A673 (cell line): ENCODE results near the gene AMBRA1. TPM values are rescaled to one million over a fixed set of nuclear protein-coding genes. Genes with fewer than 3 reads are reported as not detected.

Source experiments
- BruUV-seq: library from RNA; stranded (reverse); fragments of 400-500 nt; replicated peaks from 2 replicates; lab custom pipeline; 2021; lab: Mats Ljungman, UMichigan
- CTCF ChIA-PET: fragments of 300-600 bp; sonication (Branson Sonifier 250); formaldehyde crosslinking; loops from one replicate; lab custom pipeline; 2022; ENCODE audit warnings: antibody characterized with exemption; lab: Charles Lee
- POLR2A ChIA-PET: fragments of 300-600 bp; sonication (Branson Sonifier 250); formaldehyde crosslinking; loops from one replicate; lab custom pipeline; 2022; ENCODE audit warnings: antibody characterized with exemption; ENCODE audit not compliant: low non-redundant PET; lab: Charles Lee
- DNase-seq: peaks from one replicate; pipeline ENCODE4 v3.0.0-alpha.2; 2015; ENCODE audit warnings: low spot score
- H3K27ac ChIP-seq: fragments of 200-600 bp; sonication (generic); 2 replicates; pipeline ENCODE4 v1.5.1; 2016; ENCODE audit warnings: mixed run types, low read depth, mild to moderate bottlenecking, mixed read lengths, antibody characterized with exemption, low read length; ENCODE audit not compliant: poor library complexity, severe bottlenecking
- H3K27me3 ChIP-seq: fragments of 200-600 bp; sonication (generic); replicated peaks from 2 replicates; pipeline ENCODE4 v1.6.1; 2017; ENCODE audit warnings: mixed run types, low read depth, mild to moderate bottlenecking, mixed read lengths, antibody characterized with exemption, low read length; ENCODE audit not compliant: insufficient read depth, poor library complexity
- H3K36me3 ChIP-seq: fragments of 200-600 bp; sonication (generic); 2 replicates; pipeline ENCODE4 v1.6.1; 2016; ENCODE audit warnings: mixed run types, mild to moderate bottlenecking, mixed read lengths, antibody characterized with exemption, low read length; ENCODE audit not compliant: insufficient read depth, poor library complexity, severe bottlenecking
- H3K4me1 ChIP-seq: fragments of 200-600 bp; sonication (generic); 2 replicates; pipeline ENCODE4 v1.6.1; 2017; ENCODE audit warnings: mixed run types, mild to moderate bottlenecking, mixed read lengths, antibody characterized with exemption, low read length; ENCODE audit not compliant: insufficient read depth, poor library complexity, severe bottlenecking
- H3K4me3 ChIP-seq: fragments of 200-600 bp; sonication (generic); 2 replicates; pipeline ENCODE4 v1.5.1; 2016; ENCODE audit warnings: low read depth, mixed run types, mild to moderate bottlenecking, mixed read lengths, low read length; ENCODE audit not compliant: poor library complexity, severe bottlenecking
- H3K9me3 ChIP-seq: fragments of 200-600 bp; sonication (generic); 2 replicates; pipeline ENCODE4 v1.6.1; 2016; ENCODE audit warnings: mixed run types, low read depth, mild to moderate bottlenecking, mixed read lengths, antibody characterized with exemption, low read length; ENCODE audit not compliant: poor library complexity, severe bottlenecking
- CTCF ChIP-seq: fragments of 300-800, 200-600 bp; sonication (generic); conservative IDR thresholded peaks from 2 replicates; pipeline ENCODE4 v1.5.1; 2017; ENCODE audit warnings: low read depth, mild to moderate bottlenecking, antibody characterized with exemption, low read length, moderate library complexity, mixed read lengths
- EZH2 ChIP-seq: fragments of 200-600 bp; sonication (generic); IDR thresholded peaks from 2 replicates; pipeline ENCODE4 v1.6.1; 2017; ENCODE audit warnings: borderline replicate concordance, low read depth, mild to moderate bottlenecking, mixed read lengths, antibody characterized with exemption, low read length; ENCODE audit not compliant: poor library complexity, severe bottlenecking
- intact Hi-C: fragments of 100-400 bp; cut with micrococcal nuclease; formaldehyde crosslinking; loops from one replicate; pipeline ENCODE4 v1.10.0; 2022; ENCODE audit not compliant: unreplicated experiment
- total RNA-seq: library from RNA; stranded (reverse); gene quantifications from 2 replicates; pipeline ENCODE4 v1.2.3, GENCODE V29; 2021

Gene AMBRA1
- total RNA-seq, 1 experiment from 2014 or later, result 78.1 TPM

DNA sequence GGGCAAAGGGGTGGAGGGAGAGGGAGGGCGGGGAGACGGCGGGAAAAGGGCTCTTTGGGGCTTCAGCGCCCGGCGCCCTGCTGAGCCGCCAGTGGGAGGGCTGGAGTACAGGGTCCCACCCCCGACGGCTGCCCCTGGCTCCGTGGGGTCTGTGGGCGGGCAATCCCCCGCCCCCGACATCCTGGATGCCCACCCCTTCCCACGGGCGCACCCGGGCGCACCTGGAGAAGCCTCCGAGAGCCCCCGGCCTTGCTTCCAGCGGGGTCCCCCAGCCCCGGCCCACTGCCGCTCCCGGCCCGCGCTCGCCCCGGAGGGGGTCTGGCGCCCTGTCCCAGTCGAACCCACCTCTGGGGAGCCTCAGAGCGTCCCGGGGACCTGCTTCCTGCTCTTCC is 202.6 kb downstream of the AMBRA1 start:
- H3K4me1 ChIP-seq, result peaks cover 39% of the 10 kb centered on the region
- TF ChIP-seq EZH2, result no peak
- TF ChIP-seq CTCF, result no peak
- ChIA-PET CTCF (interaction anchor here (0.6 to 2.3 kb wide), 6 partner anchors 8 to 152 kb away, joined by 4 to 8 read pairs (median 6); no protein-coding TSS in a partner anchor), POLR2A (no interaction called here)
- no peak overlapping the region for H3K27ac ChIP-seq
- H3K27me3 ChIP-seq, result peaks cover 49% of the 10 kb centered on the region
- peaks cover 3% of the 10 kb centered on the region for H3K36me3 ChIP-seq
- intact Hi-C loops, result no loop called here
- H3K9me3 ChIP-seq, result no peaks in the 10 kb centered on the region
- no TSS peak for BruUV-seq
- peak overlapping the region; percentile 51 for H3K4me3 ChIP-seq
- DNase-seq, result no peak

DNA sequence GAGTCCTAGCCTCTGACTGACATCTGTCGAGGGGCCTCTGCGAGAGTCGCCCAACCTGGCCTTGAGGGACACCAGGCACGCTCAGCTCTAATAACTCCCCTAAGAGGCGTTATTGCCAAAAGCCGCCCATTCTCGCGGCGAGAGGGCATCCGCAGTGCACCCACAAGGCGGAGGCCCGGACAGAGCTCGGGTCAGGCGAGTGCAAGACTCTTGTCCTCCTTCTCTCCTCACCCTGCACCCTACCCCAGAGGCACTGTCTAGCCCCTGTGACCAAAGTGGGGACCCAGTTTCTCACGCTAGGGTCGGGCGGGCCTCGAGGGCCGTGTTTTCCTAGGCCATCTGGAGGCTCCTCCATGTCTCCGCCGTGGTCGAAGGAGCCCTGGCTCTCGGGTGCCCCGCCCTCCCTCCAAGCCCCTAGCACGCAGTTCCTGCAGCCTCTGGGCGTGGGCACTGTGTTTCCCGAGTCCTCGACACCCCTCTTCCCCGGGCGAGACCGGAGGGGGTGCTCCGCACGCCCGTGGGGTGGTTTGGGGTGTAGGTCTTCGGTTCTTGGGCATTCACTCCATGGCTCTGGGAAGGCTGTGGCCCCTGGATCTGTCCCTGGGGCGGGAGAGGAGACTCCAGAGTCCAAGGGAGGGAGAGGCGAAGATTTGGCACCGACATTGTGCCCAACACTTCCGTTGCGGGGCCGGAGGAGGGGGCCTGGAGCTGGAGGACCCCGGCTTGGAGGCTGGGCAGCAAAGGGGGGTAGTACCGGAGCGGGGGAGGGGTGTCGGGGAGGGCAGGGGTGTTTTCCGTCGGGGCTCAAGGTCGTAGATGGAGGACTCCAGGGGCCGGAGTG is 203.3 kb downstream of the AMBRA1 start:
- TF ChIP-seq CTCF (no peak), EZH2 (peak; percentile 79)
- intact Hi-C loops, result no loop called here
- Histone ChIP-seq H3K27ac (no peak overlapping the region), H3K36me3 (no peaks in the 10 kb centered on the region), H3K9me3 (no peaks in the 10 kb centered on the region), H3K27me3 (peaks cover 49% of the 10 kb centered on the region), H3K4me1 (peaks cover 39% of the 10 kb centered on the region), H3K4me3 (peak overlapping the region; percentile 51)
- DNase-seq, result peak; percentile 64
- POLR2A ChIA-PET, result no interaction called here
- BruUV-seq, result no TSS peak
- CTCF ChIA-PET, result interaction anchor here (0.6 to 2.3 kb wide), 9 partner anchors 7 to 170 kb away, joined by 3 to 16 read pairs (median 4); no protein-coding TSS in a partner anchor

GRCh38 chr11:46389450-46390330 is 204.1 kb downstream of the AMBRA1 start:
- ChIA-PET CTCF (interaction anchor here (0.6 to 1.9 kb wide), 13 partner anchors 16 to 311 kb away, joined by 3 to 16 read pairs (median 3); partner anchors contain the start of genes AMBRA1 and ZNF408), POLR2A (interaction anchor here (0.5 kb wide), 1 partner anchor 794 kb away, joined by 6 read pairs; no protein-coding TSS in a partner anchor)
- Histone ChIP-seq H3K4me1 (peaks cover 39% of the 10 kb centered on the region), H3K27me3 (peaks cover 49% of the 10 kb centered on the region), H3K36me3 (no peaks in the 10 kb centered on the region), H3K9me3 (no peaks in the 10 kb centered on the region), H3K4me3 (peak overlapping the region; percentile 51), H3K27ac (no peak overlapping the region)
- intact Hi-C loops, result loop anchor here (1.0 to 10.0 kb wide), 6 partner anchors 139 to 965 kb away; partner anchors contain the start of gene MYBPC3
- peak; percentile 94 for DNase-seq
- no TSS peak for BruUV-seq
- TF ChIP-seq CTCF, result peak; percentile 100
- peak; percentile 43 for TF ChIP-seq EZH2
